LNCAP (cell line): ENCODE data around the gene CASZ1.

Experiments
- TF ChIP-seq, protein P1 (sequence below): fragments of 450-650 bp; IDR thresholded peaks from 2 replicates; pipeline ENCODE4 v1.5.1; 2017; ENCODE audit warnings: mild to moderate bottlenecking

CASZ1 gene

DNA sequence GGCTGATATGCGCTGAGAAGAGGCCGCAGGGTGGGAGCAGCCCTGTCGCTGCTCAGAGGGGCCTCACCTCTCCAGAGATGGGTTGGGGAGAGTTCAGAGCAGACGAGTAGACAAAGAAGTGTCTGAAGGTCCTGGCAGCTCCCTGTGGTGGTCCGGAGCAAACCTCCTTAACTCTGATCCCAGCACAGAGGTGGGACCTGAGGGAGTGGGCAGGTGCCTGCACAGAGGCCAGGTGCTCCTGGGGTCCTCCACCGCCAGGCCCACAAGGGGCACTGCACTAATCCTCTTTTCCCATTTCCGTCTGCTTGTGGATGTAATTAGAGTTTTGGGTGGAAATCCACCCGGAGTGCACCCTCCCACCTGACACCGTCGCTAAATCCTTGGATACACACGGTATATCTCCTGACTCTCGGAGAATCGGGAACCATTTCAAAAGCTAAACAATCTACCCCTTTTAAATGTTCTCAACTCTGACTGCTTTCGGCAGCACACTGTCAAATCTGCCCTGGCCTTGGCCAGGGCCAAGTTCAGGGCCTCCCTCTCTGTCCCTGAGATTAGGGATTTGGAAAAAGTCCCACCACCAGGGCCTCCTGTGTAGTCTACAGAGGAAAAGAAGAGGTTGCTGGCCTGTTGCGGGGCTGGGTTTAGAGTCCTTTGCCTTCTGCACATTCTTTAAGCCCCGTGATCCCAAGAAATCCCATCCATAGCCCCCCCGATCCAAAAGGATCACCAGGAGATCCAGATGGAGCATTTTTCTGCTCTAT is 22.4 kb downstream of the CASZ1 start:
- TF ChIP-seq, protein P1, sequence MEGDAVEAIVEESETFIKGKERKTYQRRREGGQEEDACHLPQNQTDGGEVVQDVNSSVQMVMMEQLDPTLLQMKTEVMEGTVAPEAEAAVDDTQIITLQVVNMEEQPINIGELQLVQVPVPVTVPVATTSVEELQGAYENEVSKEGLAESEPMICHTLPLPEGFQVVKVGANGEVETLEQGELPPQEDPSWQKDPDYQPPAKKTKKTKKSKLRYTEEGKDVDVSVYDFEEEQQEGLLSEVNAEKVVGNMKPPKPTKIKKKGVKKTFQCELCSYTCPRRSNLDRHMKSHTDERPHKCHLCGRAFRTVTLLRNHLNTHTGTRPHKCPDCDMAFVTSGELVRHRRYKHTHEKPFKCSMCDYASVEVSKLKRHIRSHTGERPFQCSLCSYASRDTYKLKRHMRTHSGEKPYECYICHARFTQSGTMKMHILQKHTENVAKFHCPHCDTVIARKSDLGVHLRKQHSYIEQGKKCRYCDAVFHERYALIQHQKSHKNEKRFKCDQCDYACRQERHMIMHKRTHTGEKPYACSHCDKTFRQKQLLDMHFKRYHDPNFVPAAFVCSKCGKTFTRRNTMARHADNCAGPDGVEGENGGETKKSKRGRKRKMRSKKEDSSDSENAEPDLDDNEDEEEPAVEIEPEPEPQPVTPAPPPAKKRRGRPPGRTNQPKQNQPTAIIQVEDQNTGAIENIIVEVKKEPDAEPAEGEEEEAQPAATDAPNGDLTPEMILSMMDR = no peak

GRCh38 chr1:10773376-10773775 is 23.1 kb downstream of the CASZ1 start:
- TF ChIP-seq, protein P1 = no peak

GRCh38 chr1:10772711-10773110 is 23.7 kb downstream of the CASZ1 start:
- TF ChIP-seq, protein P1 = no peak

DNA sequence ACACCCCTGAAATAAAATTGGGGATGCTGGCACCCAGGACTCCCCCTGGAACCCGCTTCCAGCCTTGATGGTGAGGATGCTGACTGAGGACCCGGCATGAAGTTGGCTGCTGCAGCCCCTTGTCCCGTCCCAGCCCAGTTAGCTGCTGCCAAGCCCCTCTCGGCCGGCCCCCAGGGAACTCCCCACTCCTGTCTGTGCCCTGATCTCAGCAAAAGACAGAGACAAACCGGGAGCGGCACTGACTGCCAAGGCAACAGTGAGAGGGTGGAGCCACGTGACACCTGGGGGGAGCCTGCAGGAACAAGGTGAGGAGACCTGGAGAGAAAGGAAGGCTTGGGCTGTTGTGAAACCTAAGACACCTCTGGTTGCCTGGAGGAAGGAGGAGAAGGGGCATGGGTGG is 24.7 kb downstream of the CASZ1 start:
- TF ChIP-seq, protein P1 = no peak

GRCh38 chr1:10768552-10768951 is 27.9 kb downstream of the CASZ1 start:
- TF ChIP-seq, protein P1 = no peak

- TF ChIP-seq, protein P1 = no peak
Measured at GRCh38 chr1:10767282-10767681, 29.2 kb downstream of the CASZ1 start.

- TF ChIP-seq, protein P1 = no peak
Measured at GRCh38 chr1:10765734-10766478, 30.5 kb downstream of the CASZ1 start.
